T47D (cell line): ENCODE results near the gene SEL1L3.
A peak's percentile ranks its signal among the peaks of the same experiment; 100 is the strongest.

Experiments
- DNase-seq, 2 experiments: peaks; one replicate each; pipeline versions ENCODE4 v3.0.0 to v3.0.0-alpha.2; 2011 to 2012; ENCODE audit warnings: low read depth in 1 of 2, low spot score in 1 of 2
- JUND ChIP-seq: IDR thresholded peaks from 2 replicates; pipeline ENCODE4 v1.6.1; 2012; ENCODE audit warnings: low read depth
- in situ Hi-C: cut with HindIII; loops from 2 replicates; pipeline ENCODE4 v1.10.0; 2016; ENCODE audit warnings: low sequenced_read_pairs, low pct_unique_long_range_greater_than_20kb

The SEL1L3 gene

DNA sequence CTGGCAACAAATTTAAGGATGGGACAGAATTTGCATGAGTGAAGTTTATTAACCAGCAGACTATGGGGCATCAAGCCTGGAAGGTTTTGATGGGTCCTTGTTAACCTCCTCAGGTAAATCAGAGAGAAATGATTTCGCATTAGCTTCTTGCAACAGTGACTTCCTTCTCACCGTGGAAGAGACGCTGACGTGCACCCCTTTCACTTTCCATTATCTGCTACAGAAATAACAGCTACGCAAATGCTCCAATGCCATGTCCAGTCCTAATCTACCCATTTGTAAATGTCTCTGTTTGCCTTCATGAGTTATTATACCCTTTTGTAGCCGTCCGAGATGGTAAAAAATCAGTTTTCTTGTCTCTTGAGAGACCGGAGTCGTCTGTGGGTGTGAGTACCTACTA lies 106.9 kb downstream of the SEL1L3 start:
- no peak for TF ChIP-seq JUND
- no peak for DNase-seq
- in situ Hi-C loops, result no loop called here

DNA sequence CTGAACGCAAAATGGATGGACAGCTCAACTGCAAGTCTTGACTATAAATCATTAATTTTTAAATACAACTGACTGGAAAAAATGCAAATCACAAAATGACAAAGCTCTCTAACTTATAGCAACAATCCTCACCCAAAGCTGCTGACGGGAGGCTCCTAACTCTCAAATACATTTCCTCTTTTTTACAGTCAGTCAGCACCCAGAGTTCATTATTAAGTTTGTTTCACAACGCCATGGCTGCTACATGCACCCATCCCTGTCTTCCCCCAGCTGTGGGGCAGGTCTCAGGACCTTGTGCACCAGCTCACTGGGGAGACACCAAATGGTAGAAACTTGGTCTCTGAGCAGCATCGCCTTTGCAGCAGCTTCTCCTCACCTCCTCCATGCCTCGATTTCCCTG lies 109.5 kb downstream of the SEL1L3 start:
- in situ Hi-C loops, result no loop called here
- no peak for DNase-seq
- TF ChIP-seq JUND, result no peak

- no peak for TF ChIP-seq JUND
- no peak for DNase-seq
- in situ Hi-C loops, result no loop called here
Observed at GRCh38 chr4:25750874-25751273, 111.9 kb downstream of the SEL1L3 start.

DNA sequence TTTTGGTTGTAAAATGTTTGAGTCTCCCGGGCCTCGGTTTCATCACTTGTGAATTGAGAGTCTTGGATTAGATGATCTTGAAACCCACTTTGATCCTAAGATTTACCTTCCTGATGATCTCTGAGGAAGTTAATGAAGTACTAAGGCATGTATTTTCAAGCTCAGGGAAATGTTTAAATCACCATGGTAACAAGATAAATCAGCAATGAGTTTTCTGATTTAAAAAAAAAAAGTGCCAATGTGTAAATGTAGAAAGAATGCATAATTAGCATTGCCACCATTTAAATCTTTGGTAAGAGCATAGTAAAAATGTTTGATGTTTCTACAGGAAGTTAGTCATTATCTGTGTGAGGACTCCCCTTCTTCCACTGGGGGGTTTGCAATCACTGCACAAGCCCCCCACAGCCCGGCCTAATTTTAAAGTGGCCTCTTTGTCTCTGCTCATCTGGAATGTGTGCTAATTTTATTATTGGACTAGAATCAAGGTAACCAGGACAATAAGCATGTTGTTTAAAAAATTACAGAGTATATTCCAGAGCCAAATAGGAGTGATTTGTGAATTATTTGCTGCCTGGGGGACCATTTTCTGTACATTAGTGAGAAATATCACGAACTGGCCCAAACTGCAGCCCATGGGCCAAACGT lies 113.5 kb downstream of the SEL1L3 start:
- no peak for DNase-seq
- in situ Hi-C loops, result no loop called here
- TF ChIP-seq JUND, result no peak

DNA sequence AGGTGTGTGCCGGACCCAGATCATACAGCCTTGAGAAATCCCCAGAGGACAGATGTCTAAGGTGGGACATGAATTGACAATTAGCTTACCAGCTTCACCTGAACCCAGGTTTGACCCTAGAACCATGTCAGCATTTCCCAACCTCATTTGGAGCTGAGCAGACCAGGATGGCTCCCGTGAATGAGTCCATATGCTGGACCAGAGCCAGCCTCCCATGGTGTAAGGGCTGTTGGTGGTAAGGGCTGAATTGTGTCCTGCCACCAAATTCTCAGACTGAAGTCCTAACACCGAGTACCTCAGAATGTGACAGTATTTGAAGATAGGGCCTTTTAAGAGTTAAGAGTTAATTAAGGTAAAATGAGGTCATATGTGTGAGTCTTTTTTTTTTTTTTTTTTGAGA lies 118.8 kb downstream of the SEL1L3 start:
- TF ChIP-seq JUND, result no peak
- DNase-seq, result no peak
- in situ Hi-C loops, result no loop called here

- TF ChIP-seq JUND, result no peak
- in situ Hi-C loops, result no loop called here
Observed at GRCh38 chr4:25729564-25729963, 133.2 kb downstream of the SEL1L3 start.

DNA sequence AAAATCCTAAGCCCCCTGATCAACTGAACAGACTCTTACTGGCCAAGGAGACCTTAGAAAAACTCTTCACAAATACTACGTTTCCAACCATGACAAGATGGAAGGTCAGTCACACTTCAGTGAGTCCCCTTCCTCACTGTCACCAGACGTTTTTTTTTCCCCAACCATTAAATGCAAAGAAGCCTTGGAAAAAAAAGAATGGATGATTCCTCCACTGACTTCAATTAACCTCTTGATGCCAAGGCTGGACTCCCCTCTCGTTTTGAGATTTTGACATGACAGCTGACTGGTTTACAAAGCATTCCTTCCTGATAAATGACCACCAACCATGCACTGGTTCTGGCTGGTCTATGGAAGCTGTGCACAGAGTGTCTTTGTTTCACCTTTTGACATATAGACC lies 133.9 kb downstream of the SEL1L3 start:
- no peak for TF ChIP-seq JUND
- no peak for DNase-seq
- in situ Hi-C loops, result no loop called here

More at GRCh38 chr4:25729564-25729963, 133.2 kb downstream of the SEL1L3 start:
- no peak for DNase-seq

GRCh38 chr4:25727711-25728493 lies 134.9 kb downstream of the SEL1L3 start:
- TF ChIP-seq JUND, result no peak
- peak in 1 of 2 experiments; percentile 18 for DNase-seq
- in situ Hi-C loops, result no loop called here

- in situ Hi-C loops, result no loop called here
- DNase-seq, result no peak
- no peak for TF ChIP-seq JUND
Observed at GRCh38 chr4:25725870-25726269, 136.9 kb downstream of the SEL1L3 start.

DNA sequence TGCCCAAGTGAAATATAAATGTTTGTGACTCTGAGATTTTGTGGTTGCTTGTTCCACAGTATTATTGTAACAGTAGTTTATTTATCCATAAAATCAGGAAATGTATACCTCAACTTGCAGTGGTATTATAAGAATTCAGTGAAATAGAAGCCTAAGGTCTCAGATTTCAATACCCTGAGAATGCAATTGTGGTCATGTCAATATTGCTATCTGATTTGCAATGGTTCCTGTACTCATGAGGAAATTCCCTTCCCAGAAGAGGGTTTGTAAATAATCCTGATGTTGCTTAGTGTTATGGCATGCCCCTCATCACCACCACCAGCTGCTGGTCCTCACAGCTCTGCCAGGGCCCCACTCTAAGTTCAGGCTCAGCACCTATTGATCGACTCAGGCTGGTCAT lies 139.4 kb downstream of the SEL1L3 start:
- in situ Hi-C loops, result no loop called here
- peak in 1 of 2 experiments; percentile 69 for DNase-seq
- no peak for TF ChIP-seq JUND

DNA sequence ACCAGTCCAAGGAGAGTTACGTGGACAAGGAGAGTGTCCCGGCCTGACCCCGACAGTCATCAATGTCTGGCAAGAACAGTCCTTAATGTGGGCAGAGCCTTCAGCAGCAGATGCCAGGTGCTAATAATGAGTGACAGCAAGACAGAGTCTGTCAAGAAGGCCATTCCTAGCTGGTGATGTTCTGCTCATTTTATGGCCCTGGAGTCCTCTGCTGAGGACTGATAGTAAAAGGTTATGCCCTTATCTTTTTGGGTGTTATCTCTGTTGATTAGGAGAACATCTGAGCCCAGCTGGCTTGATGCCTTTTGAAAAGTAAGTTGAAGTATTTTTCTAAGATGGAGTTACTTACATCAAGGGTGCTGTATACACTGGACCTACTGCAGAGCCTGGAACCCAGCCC lies 139.8 kb downstream of the SEL1L3 start:
- no peak for TF ChIP-seq JUND
- in situ Hi-C loops, result no loop called here
- DNase-seq, result no peak

DNA sequence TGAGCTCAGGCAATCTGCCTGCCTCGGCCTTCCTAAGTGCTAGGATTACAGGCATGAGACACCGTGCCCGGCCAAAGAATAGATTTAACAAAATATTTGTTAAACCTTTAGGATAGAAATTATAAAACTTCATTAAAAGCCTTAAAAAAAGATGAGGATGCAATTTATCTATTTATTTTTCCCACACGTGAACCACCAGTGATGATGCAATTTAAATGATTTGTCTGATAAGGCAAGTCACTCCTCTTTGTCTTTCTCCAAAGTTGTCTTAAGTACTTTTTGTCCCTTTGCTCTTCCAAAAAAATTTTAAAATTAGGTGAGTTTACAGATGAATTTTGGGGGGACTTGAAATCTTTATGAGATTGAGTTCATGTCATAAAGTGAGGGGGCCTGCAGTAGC lies 149.0 kb downstream of the SEL1L3 start:
- DNase-seq, result no peak
- no peak for TF ChIP-seq JUND
- in situ Hi-C loops, result no loop called here

GRCh38 chr4:25712611-25713010 lies 150.2 kb downstream of the SEL1L3 start:
- in situ Hi-C loops, result no loop called here
- TF ChIP-seq JUND, result no peak
- no peak for DNase-seq
